Measurements from ENCODE around the gene PCDHGC4. TPM values are rescaled to one million over a fixed set of nuclear protein-coding genes. Genes with fewer than 3 reads are reported as not detected.

PCDHGC4 gene
- 1.7 TPM for polyA plus RNA-seq (ENCODE audit: insufficient read length)

GRCh38 chr5:141484641-141485311, at the start of gene PCDHGC4:
PCDHGC4 (plus strand) TSS chr5:141485030; CDS start chr5:141485174, 144 bp downstream.
- no peak for DNase-seq

- DNase-seq = no peak
These were observed 47.6 kb upstream of the PCDHGC4 start for GRCh38 chr5:141437221-141437620.

- DNase-seq = no peak
These were observed 45.3 kb upstream of the PCDHGC4 start for GRCh38 chr5:141439411-141440141.

GRCh38 chr5:141440341-141440740, 44.5 kb upstream of the PCDHGC4 start:
- no peak for DNase-seq

GRCh38 chr5:141441571-141442170, 43.2 kb upstream of the PCDHGC4 start:
- DNase-seq = no peak

GRCh38 chr5:141465351-141465750, 19.5 kb upstream of the PCDHGC4 start:
- no peak for DNase-seq

- DNase-seq = peak; percentile 93
These were observed 9.2 kb upstream of the PCDHGC4 start, which contains the start of gene PCDHGC3 for GRCh38 chr5:141475625-141476131. PCDHGC3 (plus strand) TSS chr5:141475966; CDS start chr5:141476117, 151 bp downstream.

GRCh38 chr5:141476132-141476911, 8.5 kb upstream of the PCDHGC4 start:
- DNase-seq = peak; percentile 92

GRCh38 chr5:141477044-141477575, 7.7 kb upstream of the PCDHGC4 start:
- no peak for DNase-seq

- DNase-seq = no peak
These were observed 7.0 kb upstream of the PCDHGC4 start for GRCh38 chr5:141477815-141478214.

GRCh38 chr5:141478321-141478945, 6.4 kb upstream of the PCDHGC4 start:
- DNase-seq = no peak

- no peak for DNase-seq
These were observed 5.1 kb upstream of the PCDHGC4 start for GRCh38 chr5:141479776-141480175.

- no peak for DNase-seq
These were observed 928 bp upstream of the PCDHGC4 start for GRCh38 chr5:141483902-141484301.

- no peak for DNase-seq
These were observed 555 bp upstream of the PCDHGC4 start for GRCh38 chr5:141484310-141484640.

- DNase-seq = no peak
These were observed 658 bp downstream of the PCDHGC4 start for GRCh38 chr5:141485321-141486055.

GRCh38 chr5:141486091-141486490, 1.3 kb downstream of the PCDHGC4 start:
- no peak for DNase-seq

GRCh38 chr5:141487131-141487530, 2.3 kb downstream of the PCDHGC4 start:
- DNase-seq = no peak

- no peak for DNase-seq
These were observed 4.0 kb downstream of the PCDHGC4 start, which contains the start of gene PCDHGC5 for GRCh38 chr5:141488591-141489561. PCDHGC5 (plus strand) TSS chr5:141489081; CDS start chr5:141489241, 160 bp downstream.

GRCh38 chr5:141489841-141490240, 5.0 kb downstream of the PCDHGC4 start:
- no peak for DNase-seq

GRCh38 chr5:141490271-141490670, 5.4 kb downstream of the PCDHGC4 start:
- DNase-seq = no peak

Data from hindlimb muscle (tissue), 1 donor.